HEK293 (cell line): Measurements from ENCODE around the gene COL12A1.

Experiments used
- ATF2 ChIP-seq: fragments of 450-650 bp; formaldehyde crosslinking; IDR thresholded peaks from 2 replicates; pipeline ENCODE4 v1.5.1; 2016; ENCODE audit warnings: missing biosample characterization, missing genetic modification characterization, low read depth
- GFI1B ChIP-seq: fragments of 450-650 bp; formaldehyde crosslinking; IDR thresholded peaks from 2 replicates; pipeline ENCODE4 v1.5.1; 2016; ENCODE audit warnings: missing biosample characterization, missing genetic modification characterization
- GLI4 ChIP-seq: fragments of 450-650 bp; formaldehyde crosslinking; IDR thresholded peaks from 2 replicates; pipeline ENCODE4 v1.5.1; 2016; ENCODE audit warnings: missing biosample characterization, missing genetic modification characterization
- HIC1 ChIP-seq: fragments of 450-650 bp; formaldehyde crosslinking; IDR thresholded peaks from 2 replicates; pipeline ENCODE4 v1.5.1; 2016; ENCODE audit warnings: missing biosample characterization, missing genetic modification characterization
- HOXC10 ChIP-seq: sonication (generic); formaldehyde crosslinking; IDR thresholded peaks from 2 replicates; pipeline ENCODE4 v1.8.1; 2023; ENCODE audit warnings: mild to moderate bottlenecking, missing genetic modification reagents
- PATZ1 ChIP-seq: fragments of 450-650 bp; formaldehyde crosslinking; IDR thresholded peaks from 2 replicates; pipeline ENCODE4 v1.5.1; 2016; ENCODE audit warnings: missing biosample characterization, missing genetic modification characterization
- SALL2 ChIP-seq: fragments of 450-650 bp; formaldehyde crosslinking; IDR thresholded peaks from 2 replicates; pipeline ENCODE4 v1.5.0; 2017; ENCODE audit warnings: missing biosample characterization, mild to moderate bottlenecking, missing genetic modification characterization, borderline replicate concordance
- SCRT2 ChIP-seq: fragments of 450-650 bp; formaldehyde crosslinking; IDR thresholded peaks from 2 replicates; pipeline ENCODE4 v1.5.1; 2016; ENCODE audit warnings: missing biosample characterization, missing genetic modification characterization
- SP7 ChIP-seq: fragments of 450-650 bp; formaldehyde crosslinking; IDR thresholded peaks from 2 replicates; pipeline ENCODE4 v1.5.1; 2016; ENCODE audit warnings: missing biosample characterization, missing genetic modification characterization
- ZBTB20 ChIP-seq: fragments of 450-650 bp; formaldehyde crosslinking; IDR thresholded peaks from 2 replicates; pipeline ENCODE4 v1.5.1; 2016; ENCODE audit warnings: missing biosample characterization, missing genetic modification characterization
- ZBTB7A ChIP-seq: fragments of 450-650 bp; formaldehyde crosslinking; IDR thresholded peaks from 2 replicates; pipeline ENCODE4 v1.5.1; 2016; ENCODE audit warnings: low read depth, missing biosample characterization, missing genetic modification characterization
- ZEB2 ChIP-seq: fragments of 450-650 bp; formaldehyde crosslinking; IDR thresholded peaks from 2 replicates; pipeline ENCODE4 v1.5.1; 2016; ENCODE audit warnings: missing biosample characterization, missing genetic modification characterization
- ZNF112 ChIP-seq: fragments of 450-650 bp; formaldehyde crosslinking; IDR thresholded peaks from 2 replicates; pipeline ENCODE4 v1.5.0; 2017; ENCODE audit warnings: missing biosample characterization, missing genetic modification characterization
- ZNF18 ChIP-seq: fragments of 450-650 bp; formaldehyde crosslinking; IDR thresholded peaks from 2 replicates; pipeline ENCODE4 v1.5.1; 2016; ENCODE audit warnings: missing biosample characterization, missing genetic modification characterization
- ZNF211 ChIP-seq: fragments of 450-650 bp; formaldehyde crosslinking; IDR thresholded peaks from 2 replicates; pipeline ENCODE4 v1.5.1; 2016; ENCODE audit warnings: low read depth, missing biosample characterization, missing genetic modification characterization
- ZNF280C ChIP-seq: fragments of 450-650 bp; formaldehyde crosslinking; IDR thresholded peaks from 2 replicates; pipeline ENCODE4 v1.5.1; 2016; ENCODE audit warnings: missing biosample characterization, missing genetic modification characterization
- ZNF292 ChIP-seq: fragments of 450-650 bp; formaldehyde crosslinking; IDR thresholded peaks from 2 replicates; pipeline ENCODE4 v1.5.1; 2016; ENCODE audit warnings: low read depth, missing biosample characterization, missing genetic modification characterization, borderline replicate concordance
- ZNF302 ChIP-seq: fragments of 450-650 bp; formaldehyde crosslinking; IDR thresholded peaks from 2 replicates; pipeline ENCODE4 v1.5.1; 2016; ENCODE audit warnings: missing biosample characterization, missing genetic modification characterization, low read depth
- ZNF335 ChIP-seq: fragments of 450-650 bp; formaldehyde crosslinking; conservative IDR thresholded peaks from 2 replicates; pipeline ENCODE4 v1.5.1; 2016; ENCODE audit warnings: missing biosample characterization, missing genetic modification characterization
- ZNF391 ChIP-seq: fragments of 450-650 bp; formaldehyde crosslinking; IDR thresholded peaks from 2 replicates; pipeline ENCODE4 v1.5.1; 2016; ENCODE audit warnings: low read depth, missing biosample characterization, missing genetic modification characterization, borderline replicate concordance
- ZNF416 ChIP-seq: fragments of 450-650 bp; formaldehyde crosslinking; IDR thresholded peaks from 2 replicates; pipeline ENCODE4 v1.5.1; 2016; ENCODE audit warnings: missing biosample characterization, missing genetic modification characterization
- ZNF488 ChIP-seq: fragments of 450-650 bp; formaldehyde crosslinking; IDR thresholded peaks from 2 replicates; pipeline ENCODE4 v1.5.1; 2016; ENCODE audit warnings: missing biosample characterization, missing genetic modification characterization
- ZNF514 ChIP-seq: fragments of 450-650 bp; formaldehyde crosslinking; IDR thresholded peaks from 2 replicates; pipeline ENCODE4 v1.5.1; 2016; ENCODE audit warnings: missing biosample characterization, missing genetic modification characterization
- ZNF549 ChIP-seq: fragments of 450-650 bp; IDR thresholded peaks from 2 replicates; pipeline ENCODE4 v1.5.1; 2018; ENCODE audit warnings: missing biosample characterization, missing genetic modification characterization, mild to moderate bottlenecking, inconsistent platforms, moderate library complexity
- ZNF621 ChIP-seq: fragments of 450-650 bp; formaldehyde crosslinking; IDR thresholded peaks from 2 replicates; pipeline ENCODE4 v1.5.1; 2017; ENCODE audit warnings: missing biosample characterization, missing genetic modification characterization
- ZNF660 ChIP-seq: fragments of 450-650 bp; IDR thresholded peaks from 2 replicates; pipeline ENCODE4 v1.5.1; 2018; ENCODE audit warnings: missing biosample characterization, mild to moderate bottlenecking, missing genetic modification characterization
- ZSCAN18 ChIP-seq: fragments of 450-650 bp; formaldehyde crosslinking; IDR thresholded peaks from 2 replicates; pipeline ENCODE4 v1.5.1; 2016; ENCODE audit warnings: missing biosample characterization, missing genetic modification characterization

The COL12A1 gene

GRCh38 chr6:75205776-75206575 is at the start of gene COL12A1 (continued):
- TF ChIP-seq SP7 (peak; percentile 86), ZNF549 (tag by site-specific recombination) (no peak), ZNF112 (tag by site-specific recombination) (no peak), ZNF335 (tag by site-specific recombination) (peak; percentile 83), HIC1 (0 out of 2 replicates have a peak, but pooled peaks have one; percentile 69), ZBTB7A (tag by site-specific recombination) (no peak), ZNF211 (no peak), ZNF621 (no peak), PATZ1 (tag by site-specific recombination) (peak; percentile 86), ZNF280C (tag by site-specific recombination) (no peak), GFI1B (tag by site-specific recombination) (no peak), ZNF391 (tag by site-specific recombination) (0 out of 2 replicates have a peak, but pooled peaks have one; percentile 35), ATF2 (tag by site-specific recombination) (0 out of 2 replicates have a peak, but pooled peaks have one; percentile 34), GLI4 (tag by site-specific recombination) (0 out of 2 replicates have a peak, but pooled peaks have one; percentile 55), ZNF488 (tag by site-specific recombination) (no peak), SCRT2 (tag by site-specific recombination) (no peak), ZNF292 (tag by site-specific recombination) (no peak), HOXC10 (CRISPR knock-in tag) (no peak), ZNF660 (tag by site-specific recombination) (peak; percentile 90), ZNF514 (tag by site-specific recombination) (no peak), ZNF18 (tag by site-specific recombination) (no peak), ZEB2 (peak; percentile 89), ZNF416 (tag by site-specific recombination) (no peak), ZBTB20 (tag by site-specific recombination) (peak; percentile 36; the same call in 1 of the 2 replicates), ZSCAN18 (no peak), SALL2 (tag by site-specific recombination) (no peak), ZNF302 (tag by site-specific recombination) (no peak)
- TF ChIP-seq, all 188 proteins: peak for 65
